Fibroblast of skin of right biceps (primary cell): Measurements from ENCODE around the gene RPS6KA4.
A peak's percentile ranks its signal among the peaks of the same experiment; 100 is the strongest.

ENCODE experiments used
- DNase-seq: peaks from one replicate; pipeline ENCODE4 v3.0.0-alpha.2; 2013

Gene RPS6KA4

GRCh38 chr11:64349404-64349803 is 9.6 kb upstream of the RPS6KA4 start:
- DNase-seq, result no peak

- DNase-seq, result no peak
Measured at GRCh38 chr11:64351136-64351631, 7.8 kb upstream of the RPS6KA4 start.

- DNase-seq, result no peak
Measured at GRCh38 chr11:64352099-64352994, 6.6 kb upstream of the RPS6KA4 start.

GRCh38 chr11:64352995-64353714 is 5.8 kb upstream of the RPS6KA4 start:
- DNase-seq, result no peak

- DNase-seq, result no peak
Measured at GRCh38 chr11:64353715-64354506, 5.1 kb upstream of the RPS6KA4 start.

- DNase-seq, result peak; percentile 85
Measured at GRCh38 chr11:64355078-64355940, 3.7 kb upstream of the RPS6KA4 start.

- peak; percentile 52 for DNase-seq
Measured at GRCh38 chr11:64356498-64357411, 2.2 kb upstream of the RPS6KA4 start.

- no peak for DNase-seq
Measured at GRCh38 chr11:64357446-64357845, 1.5 kb upstream of the RPS6KA4 start.

GRCh38 chr11:64357904-64358535 is 942 bp upstream of the RPS6KA4 start:
- DNase-seq, result peak; percentile 24

GRCh38 chr11:64358536-64358906 is 441 bp upstream of the RPS6KA4 start:
- no peak for DNase-seq

- no peak for DNase-seq
Measured at GRCh38 chr11:64359712-64360445, 917 bp downstream of the RPS6KA4 start.

- no peak for DNase-seq
Measured at GRCh38 chr11:64360448-64360921, 1.5 kb downstream of the RPS6KA4 start.

GRCh38 chr11:64361659-64362058 is 2.7 kb downstream of the RPS6KA4 start:
- no peak for DNase-seq

- no peak for DNase-seq
Measured at GRCh38 chr11:64362339-64362738, 3.4 kb downstream of the RPS6KA4 start.

- DNase-seq, result no peak
Measured at GRCh38 chr11:64364435-64364834, 5.5 kb downstream of the RPS6KA4 start.

- no peak for DNase-seq
Measured at GRCh38 chr11:64364911-64365310, 5.9 kb downstream of the RPS6KA4 start.

GRCh38 chr11:64366751-64367150 is 7.8 kb downstream of the RPS6KA4 start:
- peak; percentile 23 for DNase-seq

GRCh38 chr11:64367931-64368672 is 9.1 kb downstream of the RPS6KA4 start:
- DNase-seq, result no peak

- DNase-seq, result no peak
Measured at GRCh38 chr11:64368673-64369074, 9.7 kb downstream of the RPS6KA4 start.
